Head of caudate nucleus (tissue), 42 donors: ENCODE measurements around the gene CD47.
A peak's percentile ranks its signal among the peaks of the same experiment; 100 is the strongest.

Source experiments
- DNase-seq, 42 donors: peaks; one replicate each; pipeline versions ENCODE4 v3.0.0 to v3.0.0-alpha.2; 2020 to 2021; ENCODE audit warnings: mixed read lengths in 7 of 42
- intact Hi-C: fragments of 100-400 bp; cut with DNase I; formaldehyde crosslinking; loops from one replicate; pipeline ENCODE4 v1.15.0; 2022

CD47 gene

GRCh38 chr3:108119398-108120104, 28.7 kb upstream of the CD47 start:
- DNase-seq: no peak
- intact Hi-C loops: no loop called here

- intact Hi-C loops: no loop called here
Observed at GRCh38 chr3:108118038-108118768, 27.4 kb upstream of the CD47 start.

GRCh38 chr3:108117241-108117775, 26.5 kb upstream of the CD47 start:
- DNase-seq: peak in 2 of 42 donors; percentile 16 to 43
- intact Hi-C loops: no loop called here

More at GRCh38 chr3:108118038-108118768, 27.4 kb upstream of the CD47 start:
- DNase-seq: peak in 28 of 42 donors; percentile 13 to 85 (median 48)

GRCh38 chr3:108114423-108115065, 23.7 kb upstream of the CD47 start:
- DNase-seq: peak in 14 of 42 donors; percentile 14 to 67 (median 38)
- intact Hi-C loops: no loop called here

GRCh38 chr3:108113975-108114374, 23.1 kb upstream of the CD47 start:
- intact Hi-C loops: no loop called here
- DNase-seq: no peak

GRCh38 chr3:108110934-108111333, 20.1 kb upstream of the CD47 start:
- intact Hi-C loops: no loop called here
- DNase-seq: no peak

- intact Hi-C loops: no loop called here
- no peak for DNase-seq
Observed at GRCh38 chr3:108108416-108108815, 17.6 kb upstream of the CD47 start.

GRCh38 chr3:108106449-108106848, 15.6 kb upstream of the CD47 start:
- no peak for DNase-seq
- intact Hi-C loops: no loop called here

GRCh38 chr3:108106031-108106430, 15.2 kb upstream of the CD47 start:
- intact Hi-C loops: no loop called here
- no peak for DNase-seq

GRCh38 chr3:108103886-108104797, 13.3 kb upstream of the CD47 start:
- intact Hi-C loops: no loop called here
- peak in 3 of 42 donors; percentile 11 to 44 (median 21) for DNase-seq

GRCh38 chr3:108103040-108103751, 12.4 kb upstream of the CD47 start:
- DNase-seq: no peak
- intact Hi-C loops: no loop called here

- intact Hi-C loops: no loop called here
- DNase-seq: no peak
Observed at GRCh38 chr3:108102420-108103039, 11.7 kb upstream of the CD47 start.

- intact Hi-C loops: no loop called here
- no peak for DNase-seq
Observed at GRCh38 chr3:108100906-108101660, 10.3 kb upstream of the CD47 start.

GRCh38 chr3:108099679-108100428, 9.0 kb upstream of the CD47 start:
- no peak for DNase-seq
- intact Hi-C loops: no loop called here

GRCh38 chr3:108099244-108099643, 8.4 kb upstream of the CD47 start:
- no peak for DNase-seq
- intact Hi-C loops: no loop called here

- peak in 1 of 42 donors; percentile 29 for DNase-seq
- intact Hi-C loops: no loop called here
Observed at GRCh38 chr3:108098003-108098370, 7.2 kb upstream of the CD47 start.
